Activated T-cell treated with anti-CD3 and anti-CD28 coated beads, Interleukin-2, amount 50 U/mL, for 4 hours (primary cell): ENCODE results near the gene CHST8. TPM values are rescaled to one million over a fixed set of nuclear protein-coding genes. Genes with fewer than 3 reads are reported as not detected.

ENCODE experiments used
- ATAC-seq, 2 donors: fragments of 200-7000 bp; cut with Tn5 transposase; one replicate each; pipeline ENCODE4 v1.10.0; 2021
- DNase-seq: peaks from one replicate; pipeline ENCODE4 v3.0.0-alpha.2; 2020
- H3K27me3 Mint-ChIP-seq: one replicate; pipeline ENCODE4 v1.8.0; 2021; ENCODE audit warnings: low read depth, mixed read lengths
- H3K36me3 Mint-ChIP-seq: one replicate; pipeline ENCODE4 v1.8.0; 2022; ENCODE audit warnings: mixed read lengths; ENCODE audit not compliant: insufficient read depth
- H3K4me1 Mint-ChIP-seq: one replicate; pipeline ENCODE4 v1.8.0; 2021; ENCODE audit warnings: low read depth, mixed read lengths
- H3K4me3 Mint-ChIP-seq: one replicate; pipeline ENCODE4 v1.8.0; 2021; ENCODE audit warnings: mild to moderate bottlenecking, moderate library complexity, mixed read lengths
- H3K9me3 Mint-ChIP-seq: one replicate; pipeline ENCODE4 v1.8.0; 2021; ENCODE audit warnings: mixed read lengths
- total RNA-seq, 3 donors: library from RNA; stranded (reverse); gene quantifications; one replicate each; pipeline ENCODE4 v1.2.1, GENCODE V29; 2021

The CHST8 gene
- total RNA-seq, 3 donors from 2014 or later: not detected

DNA sequence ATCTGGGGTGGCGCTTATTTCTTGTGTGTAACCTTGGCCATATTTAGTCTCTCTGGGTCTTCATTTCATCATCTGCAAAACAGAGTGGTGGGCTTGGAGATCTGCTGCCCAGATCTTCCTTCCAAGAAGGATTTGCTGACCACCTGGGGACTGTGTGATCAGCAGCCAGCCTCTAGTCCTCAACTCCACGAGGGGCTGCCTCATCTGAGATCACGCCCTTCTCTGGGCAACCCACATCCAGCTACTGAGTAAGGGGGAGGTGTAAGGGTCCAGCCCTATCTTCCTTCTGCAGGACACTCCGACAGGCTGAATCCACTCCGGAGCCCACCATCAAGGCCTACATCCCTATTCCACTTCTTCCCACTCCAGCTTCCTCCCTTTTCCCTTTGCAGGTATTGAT lies 57.9 kb downstream of the CHST8 start:
- H3K27me3 Mint-ChIP-seq: peaks cover 21% of the 10 kb centered on the region
- H3K4me1 Mint-ChIP-seq: no peaks in the 10 kb centered on the region
- no peak overlapping the region for H3K4me3 Mint-ChIP-seq
- no peak for DNase-seq
- ATAC-seq: no peak
- no peaks in the 10 kb centered on the region for H3K36me3 Mint-ChIP-seq
- no peaks in the 10 kb centered on the region for H3K9me3 Mint-ChIP-seq

DNA sequence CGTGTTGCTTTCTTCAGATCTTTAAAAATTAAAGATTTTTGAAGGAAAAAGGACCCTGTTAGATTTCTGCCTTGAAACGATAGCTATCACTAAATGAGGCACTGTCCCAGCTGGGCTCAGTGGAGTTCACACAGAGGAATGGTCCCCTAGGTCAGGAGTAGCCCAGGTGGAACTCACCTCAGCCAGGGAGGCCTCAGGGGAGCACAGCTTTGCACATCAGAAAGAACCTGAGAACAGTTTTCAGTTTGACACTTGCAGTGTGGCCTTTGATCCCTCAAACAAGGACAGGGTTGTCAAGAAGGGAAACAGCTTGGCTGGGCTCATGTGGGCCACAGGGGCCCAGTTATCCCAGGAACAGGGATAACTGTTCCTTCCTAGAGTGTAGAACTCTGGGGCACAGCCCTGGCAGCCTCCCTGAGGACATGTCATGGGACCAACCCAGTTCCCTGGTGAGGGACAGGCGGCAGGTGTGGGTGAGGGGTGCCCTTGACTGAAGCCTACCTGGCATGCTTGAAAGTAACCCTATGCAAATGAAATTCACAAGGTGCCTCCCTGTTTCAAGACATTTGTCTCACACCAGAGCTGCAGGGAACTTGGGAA lies 59.4 kb downstream of the CHST8 start:
- Mint-ChIP-seq H3K9me3 (no peaks in the 10 kb centered on the region), H3K27me3 (peaks cover 29% of the 10 kb centered on the region), H3K4me1 (no peaks in the 10 kb centered on the region), H3K36me3 (no peaks in the 10 kb centered on the region), H3K4me3 (no peak overlapping the region)
- DNase-seq: no peak
- ATAC-seq: no peak

GRCh38 chr19:33683881-33684537 lies 62.3 kb downstream of the CHST8 start:
- Mint-ChIP-seq H3K27me3 (peaks cover 42% of the 10 kb centered on the region), H3K36me3 (no peaks in the 10 kb centered on the region), H3K4me3 (no peak overlapping the region), H3K4me1 (no peaks in the 10 kb centered on the region), H3K9me3 (no peaks in the 10 kb centered on the region)
- no peak for DNase-seq
- no peak for ATAC-seq

GRCh38 chr19:33684538-33685232 lies 62.9 kb downstream of the CHST8 start:
- Mint-ChIP-seq H3K27me3 (peaks cover 42% of the 10 kb centered on the region), H3K36me3 (no peaks in the 10 kb centered on the region), H3K9me3 (no peaks in the 10 kb centered on the region), H3K4me1 (no peaks in the 10 kb centered on the region), H3K4me3 (no peak overlapping the region)
- DNase-seq (no peak), ATAC-seq (no peak)

DNA sequence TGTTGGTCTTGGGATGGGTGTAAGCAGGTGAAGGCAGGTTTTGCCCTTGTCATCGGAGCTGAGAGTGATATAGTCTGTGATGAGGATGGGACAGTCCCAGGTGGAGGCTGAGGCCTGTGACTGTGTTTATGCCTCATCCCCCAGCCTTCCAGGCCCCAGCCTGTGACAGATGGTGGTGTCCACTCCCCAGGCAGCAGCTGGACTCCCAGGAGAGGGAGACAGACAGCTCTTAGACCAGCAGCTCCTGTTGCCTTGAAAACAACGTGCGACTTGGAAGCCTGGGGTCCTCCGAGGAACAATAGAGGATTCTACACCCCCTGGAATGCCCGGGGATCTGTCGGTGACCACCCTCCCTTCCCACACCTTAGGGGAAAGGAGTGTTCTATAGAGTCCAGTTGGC lies 63.8 kb downstream of the CHST8 start:
- no peaks in the 10 kb centered on the region for H3K9me3 Mint-ChIP-seq
- peaks cover 42% of the 10 kb centered on the region for H3K27me3 Mint-ChIP-seq
- H3K4me1 Mint-ChIP-seq: no peaks in the 10 kb centered on the region
- DNase-seq: no peak
- no peak for ATAC-seq
- no peaks in the 10 kb centered on the region for H3K36me3 Mint-ChIP-seq
- H3K4me3 Mint-ChIP-seq: no peak overlapping the region

DNA sequence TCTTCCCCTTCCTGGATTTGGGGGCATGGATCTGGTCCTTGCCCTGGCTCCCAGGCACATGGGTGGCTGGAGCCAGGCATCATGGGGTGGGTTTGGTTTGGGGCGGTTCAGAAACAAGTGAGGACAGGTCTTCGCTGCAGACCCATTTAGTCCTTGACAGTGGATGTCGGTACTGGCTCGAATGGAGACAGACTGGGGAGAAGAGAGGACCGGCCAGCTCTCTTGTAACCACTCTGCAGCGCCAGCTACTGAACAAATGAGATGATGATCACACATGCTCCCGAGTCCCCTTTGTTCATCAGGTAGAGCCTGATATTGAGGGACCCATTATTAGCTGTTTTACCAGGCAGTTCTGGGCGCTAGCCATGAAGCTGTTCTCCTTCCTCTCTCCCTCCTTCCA lies 64.5 kb downstream of the CHST8 start:
- DNase-seq (no peak), ATAC-seq (no peak)
- Mint-ChIP-seq H3K4me1 (no peaks in the 10 kb centered on the region), H3K36me3 (no peaks in the 10 kb centered on the region), H3K27me3 (peaks cover 42% of the 10 kb centered on the region), H3K9me3 (no peaks in the 10 kb centered on the region), H3K4me3 (no peak overlapping the region)

DNA sequence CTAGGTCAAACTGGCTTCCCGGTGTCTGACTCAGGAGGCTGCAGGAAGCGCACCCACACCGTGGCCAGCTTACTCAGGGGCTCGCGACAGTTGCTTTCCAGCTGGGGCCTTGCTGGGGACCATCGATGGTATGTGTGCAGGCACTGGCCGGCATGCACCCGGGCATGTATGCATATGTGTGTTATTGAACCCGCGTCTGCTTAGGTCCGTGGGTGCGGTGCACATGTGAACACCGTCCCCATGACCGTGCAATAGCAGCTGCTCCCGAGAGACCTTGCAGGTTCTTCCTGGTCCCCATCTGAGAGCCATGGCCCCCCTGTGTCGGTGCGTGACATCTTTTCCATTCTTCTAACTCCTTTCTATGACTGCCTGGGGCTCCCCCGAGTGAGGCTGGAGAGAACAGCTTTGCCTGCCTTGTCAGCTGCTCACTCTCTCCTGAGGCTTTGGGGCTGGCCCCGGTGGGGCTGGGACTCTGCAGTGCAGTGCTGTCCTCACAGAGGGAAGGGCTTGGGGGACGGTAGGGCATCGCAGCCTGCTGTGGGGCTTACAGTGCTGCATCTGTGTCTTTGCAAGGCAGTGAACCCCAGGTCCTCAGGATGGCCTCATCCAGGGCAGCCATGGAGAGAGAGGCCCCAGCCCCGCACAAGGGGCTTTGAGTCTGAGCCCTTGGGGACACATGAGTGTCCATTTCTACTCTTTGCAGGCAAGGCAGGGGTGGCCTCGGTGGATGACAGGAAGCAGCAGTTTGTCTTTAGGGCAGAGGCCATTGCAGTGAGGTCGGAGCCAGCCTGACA lies 65.1 kb downstream of the CHST8 start:
- ATAC-seq (no peak), DNase-seq (no peak)
- H3K27me3 Mint-ChIP-seq: peaks cover 42% of the 10 kb centered on the region
- no peaks in the 10 kb centered on the region for H3K9me3 Mint-ChIP-seq
- no peaks in the 10 kb centered on the region for H3K36me3 Mint-ChIP-seq
- no peak overlapping the region for H3K4me3 Mint-ChIP-seq
- H3K4me1 Mint-ChIP-seq: no peaks in the 10 kb centered on the region

- Mint-ChIP-seq H3K9me3 (no peaks in the 10 kb centered on the region), H3K27me3 (peaks cover 39% of the 10 kb centered on the region), H3K36me3 (no peaks in the 10 kb centered on the region), H3K4me3 (no peak overlapping the region), H3K4me1 (no peaks in the 10 kb centered on the region)
- no peak for ATAC-seq
- DNase-seq: no peak
These were observed 65.9 kb downstream of the CHST8 start for GRCh38 chr19:33687481-33688170.

- Mint-ChIP-seq H3K27me3 (peaks cover 34% of the 10 kb centered on the region), H3K36me3 (no peaks in the 10 kb centered on the region), H3K4me1 (no peaks in the 10 kb centered on the region), H3K9me3 (no peaks in the 10 kb centered on the region), H3K4me3 (no peak overlapping the region)
- no peak for ATAC-seq
- no peak for DNase-seq
These were observed 66.6 kb downstream of the CHST8 start for GRCh38 chr19:33688171-33688992.

GRCh38 chr19:33689138-33689746 lies 67.5 kb downstream of the CHST8 start:
- Mint-ChIP-seq H3K9me3 (no peaks in the 10 kb centered on the region), H3K27me3 (peaks cover 28% of the 10 kb centered on the region), H3K4me3 (no peak overlapping the region), H3K36me3 (no peaks in the 10 kb centered on the region), H3K4me1 (no peaks in the 10 kb centered on the region)
- DNase-seq (no peak), ATAC-seq (no peak)

DNA sequence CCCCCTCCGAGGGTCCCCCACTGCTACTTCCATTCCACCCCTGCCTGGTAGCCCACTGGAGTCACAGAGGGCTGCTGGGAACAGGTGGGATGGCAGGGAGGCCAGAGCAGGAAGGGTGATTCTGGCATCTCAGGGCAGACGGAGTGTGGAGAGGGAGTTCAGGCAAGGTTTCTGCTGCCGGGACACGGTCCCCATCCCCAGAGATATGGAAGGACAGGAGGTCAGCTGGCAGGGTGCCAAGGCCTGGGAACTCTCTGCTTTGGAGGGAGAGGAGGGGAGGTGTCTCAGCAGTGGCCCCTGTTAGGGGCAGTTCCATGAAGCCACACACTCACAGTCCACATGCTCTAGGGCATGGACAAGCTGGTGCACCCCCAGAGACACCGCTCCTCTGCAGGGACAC lies 68.1 kb downstream of the CHST8 start:
- H3K4me3 Mint-ChIP-seq: no peak overlapping the region
- DNase-seq (no peak), ATAC-seq (no peak)
- H3K4me1 Mint-ChIP-seq: no peaks in the 10 kb centered on the region
- H3K27me3 Mint-ChIP-seq: peaks cover 24% of the 10 kb centered on the region
- H3K9me3 Mint-ChIP-seq: no peaks in the 10 kb centered on the region
- H3K36me3 Mint-ChIP-seq: no peaks in the 10 kb centered on the region

GRCh38 chr19:33690378-33691029 lies 68.8 kb downstream of the CHST8 start:
- Mint-ChIP-seq H3K4me3 (no peak overlapping the region), H3K36me3 (no peaks in the 10 kb centered on the region), H3K9me3 (no peaks in the 10 kb centered on the region), H3K4me1 (no peaks in the 10 kb centered on the region), H3K27me3 (peaks cover 19% of the 10 kb centered on the region)
- DNase-seq: no peak
- peak in 1 of 2 donors; percentile 30 for ATAC-seq

DNA sequence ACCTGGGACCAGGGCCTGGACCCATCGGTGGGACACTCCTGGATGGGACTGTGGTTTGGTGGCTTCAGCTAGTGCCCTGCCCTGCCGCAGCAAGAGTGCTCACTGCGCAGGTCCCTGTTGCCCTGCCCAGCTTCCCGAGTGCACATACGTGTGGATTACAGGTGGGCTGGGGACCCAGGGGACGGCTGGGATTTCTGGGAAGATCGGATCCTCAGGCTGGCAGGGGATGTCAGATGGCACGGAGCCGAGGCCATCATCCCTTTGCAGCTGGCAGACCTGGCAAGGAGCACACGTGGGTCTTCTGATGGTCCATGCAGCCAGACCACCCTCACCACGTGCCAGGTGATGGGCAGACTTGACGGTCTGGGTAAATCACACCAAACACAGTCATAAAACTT lies 69.3 kb downstream of the CHST8 start:
- DNase-seq (no peak), ATAC-seq (no peak)
- peaks cover 15% of the 10 kb centered on the region for H3K27me3 Mint-ChIP-seq
- no peaks in the 10 kb centered on the region for H3K4me1 Mint-ChIP-seq
- no peaks in the 10 kb centered on the region for H3K36me3 Mint-ChIP-seq
- no peaks in the 10 kb centered on the region for H3K9me3 Mint-ChIP-seq
- no peak overlapping the region for H3K4me3 Mint-ChIP-seq
